HepG2 (cell line): Measurements from ENCODE around the gene UBAC1. TPM values are rescaled to one million over a fixed set of nuclear protein-coding genes. Genes with fewer than 3 reads are reported as not detected.

Experiments
- CAMTA2 ChIP-seq: sonication (generic); formaldehyde crosslinking; IDR thresholded peaks from 2 replicates; pipeline ENCODE4 v1.4.0; 2020; ENCODE audit warnings: mild to moderate bottlenecking, missing genetic modification reagents, borderline replicate concordance
- CEBPB ChIP-seq: IDR thresholded peaks from 2 replicates; pipeline ENCODE4 v1.6.1; 2011; ENCODE audit warnings: low read depth, low read length, improper control_type of control experiment, borderline replicate concordance
- CEBPG ChIP-seq: IDR thresholded peaks from 2 replicates; pipeline ENCODE4 v1.6.1; 2016
- FIP1L1 ChIP-seq: fragments of 200-400 bp; formaldehyde crosslinking; IDR thresholded peaks from 2 replicates; pipeline ENCODE4 v1.6.1; 2018; ENCODE audit warnings: low read depth, mild to moderate bottlenecking, low read length, moderate library complexity, borderline replicate concordance; ENCODE audit not compliant: insufficient read depth
- FLYWCH1 ChIP-seq: sonication (generic); formaldehyde crosslinking; IDR thresholded peaks from 2 replicates; pipeline ENCODE4 v1.8.1; 2023; ENCODE audit warnings: mild to moderate bottlenecking, missing genetic modification reagents
- FOSL1 ChIP-seq: sonication (generic); formaldehyde crosslinking; IDR thresholded peaks from 2 replicates; pipeline ENCODE4 v1.9.0; 2021; ENCODE audit warnings: missing genetic modification reagents, borderline replicate concordance
- GTF3A ChIP-seq: sonication (generic); formaldehyde crosslinking; conservative IDR thresholded peaks from 2 replicates; pipeline ENCODE4 v1.4.0; 2020; ENCODE audit warnings: mild to moderate bottlenecking, missing genetic modification reagents
- MTF1 ChIP-seq: sonication (generic); formaldehyde crosslinking; IDR thresholded peaks from 2 replicates; pipeline ENCODE4 v1.5.0; 2020; ENCODE audit warnings: missing genetic modification reagents
- PAX8 ChIP-seq: sonication (generic); formaldehyde crosslinking; IDR thresholded peaks from 2 replicates; pipeline ENCODE4 v1.8.0; 2022; ENCODE audit warnings: mild to moderate bottlenecking, missing genetic modification reagents, borderline replicate concordance
- RFX1 ChIP-seq: fragments of 450-650 bp; IDR thresholded peaks from 2 replicates; pipeline ENCODE4 v1.6.1; 2017
- SIN3B ChIP-seq: fragments of 150-350 bp; IDR thresholded peaks from 2 replicates; pipeline ENCODE4 v1.6.1; 2014; ENCODE audit warnings: low read length
- SRY ChIP-seq: sonication (generic); formaldehyde crosslinking; IDR thresholded peaks from 2 replicates; pipeline ENCODE4 v1.8.0; 2022; ENCODE audit warnings: mild to moderate bottlenecking, missing genetic modification reagents
- ZMAT3 ChIP-seq: sonication (generic); formaldehyde crosslinking; conservative IDR thresholded peaks from 2 replicates; pipeline ENCODE4 v1.7.0; 2021; ENCODE audit warnings: missing genetic modification reagents
- ZNF20 ChIP-seq: sonication (generic); formaldehyde crosslinking; IDR thresholded peaks from 2 replicates; pipeline ENCODE4 v1.4.0; 2020; ENCODE audit warnings: mild to moderate bottlenecking, moderate library complexity, missing genetic modification reagents
- ZNF605 ChIP-seq: sonication (generic); formaldehyde crosslinking; IDR thresholded peaks from 2 replicates; pipeline ENCODE4 v1.8.0; 2022; ENCODE audit warnings: mild to moderate bottlenecking, missing genetic modification reagents
- ZNF772 ChIP-seq: sonication (generic); formaldehyde crosslinking; IDR thresholded peaks from 2 replicates; pipeline ENCODE4 v1.5.0; 2020; ENCODE audit warnings: mild to moderate bottlenecking, missing genetic modification reagents
- polyA plus RNA-seq, 8 experiments: library from polyadenylated mRNA; depleted of rRNA in 3 of 8; stranded (reverse) in 7 of 8; unstranded in 1 of 8; fragments of >200 nt; fragmentation: Illumina TruSeq in 4 of 8; extraction: Trizol in 4 of 8; gene quantifications; 2 replicates each; pipeline versions ENCODE4 v1.2.1 to v1.2.3, GENCODE V29; 2011 to 2016; ENCODE audit warnings: low read depth in 4 of 8, missing spikeins in 1 of 8, mixed read lengths in 1 of 8; ENCODE audit not compliant: insufficient read depth in 1 of 8
- total RNA-seq, 5 experiments: library from RNA; depleted of rRNA; stranded (reverse); fragments of >200 nt; fragmentation: Illumina TruSeq; extraction: Trizol; gene quantifications; 2 replicates each; pipeline ENCODE4 v1.2.3, GENCODE V29; 2016; ENCODE audit warnings: low read depth in 1 of 5
- TF ChIP-seq, protein P1 (sequence below): sonication (generic); formaldehyde crosslinking; IDR thresholded peaks from 2 replicates; pipeline ENCODE4 v1.4.0; 2020; ENCODE audit warnings: mild to moderate bottlenecking, missing genetic modification reagents
- TF ChIP-seq, protein P2 (sequence below): sonication (generic); formaldehyde crosslinking; conservative IDR thresholded peaks from 2 replicates; pipeline ENCODE4 v1.4.0; 2020; ENCODE audit warnings: missing genetic modification reagents
- TF ChIP-seq, protein P3 (sequence below): sonication (generic); formaldehyde crosslinking; IDR thresholded peaks from 2 replicates; pipeline ENCODE4 v1.4.0; 2020; ENCODE audit warnings: missing genetic modification reagents
- TF ChIP-seq, protein P4 (sequence below): sonication (generic); formaldehyde crosslinking; IDR thresholded peaks from 2 replicates; pipeline ENCODE4 v1.4.0; 2020; ENCODE audit warnings: missing genetic modification reagents

UBAC1 gene
- total and polyA plus RNA-seq, 2 of the 13 experiments (the other 11 are each of a cell fraction or from before 2014, with no cell fraction given) = 32.2 to 34.1 TPM

DNA sequence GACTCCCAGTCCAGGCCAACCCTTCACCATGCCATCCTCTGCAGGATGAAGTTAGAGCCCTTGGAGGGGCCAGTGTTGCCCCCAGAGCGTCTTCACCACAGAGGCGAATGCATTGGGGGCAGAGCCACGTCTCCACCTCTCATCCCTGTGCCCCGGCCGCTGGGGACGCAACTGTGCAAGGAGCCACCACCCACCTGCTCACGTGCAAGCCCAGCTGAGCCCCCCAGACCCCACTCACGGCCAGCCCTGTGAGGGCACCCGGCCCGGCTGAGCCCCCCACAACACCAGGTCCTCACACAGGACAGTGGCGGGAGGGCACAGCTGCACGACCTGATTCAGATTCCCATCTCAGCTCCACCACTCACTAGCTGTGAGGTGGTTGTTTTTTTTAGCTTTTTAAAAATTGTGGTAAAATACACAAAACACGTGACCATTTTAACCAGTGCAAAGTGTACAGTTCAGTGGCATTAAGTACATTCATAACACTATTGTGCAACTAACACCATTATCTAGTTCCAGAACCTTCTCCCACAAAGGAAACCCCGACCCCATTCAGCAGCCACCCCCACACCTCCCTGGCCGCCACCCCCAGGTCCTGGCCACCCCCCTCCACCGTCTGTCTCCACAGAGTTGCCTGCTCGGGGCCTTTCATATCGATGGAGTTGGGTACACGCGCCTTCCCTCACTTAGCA is 33.5 kb upstream of the UBAC1 start (continued):
- TF ChIP-seq, protein P1, sequence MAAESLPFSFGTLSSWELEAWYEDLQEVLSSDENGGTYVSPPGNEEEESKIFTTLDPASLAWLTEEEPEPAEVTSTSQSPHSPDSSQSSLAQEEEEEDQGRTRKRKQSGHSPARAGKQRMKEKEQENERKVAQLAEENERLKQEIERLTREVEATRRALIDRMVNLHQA = no peak
- TF ChIP-seq FOSL1 (CRISPR knock-in tag) (no peak), RFX1 (no peak), SIN3B (no peak), ZMAT3 (CRISPR knock-in tag) (no peak; the same call in 1 of the 2 replicates), ZNF605 (CRISPR knock-in tag) (no peak), CAMTA2 (CRISPR knock-in tag) (0 out of 2 replicates have a peak, but pooled peaks have one; percentile 9), GTF3A (no peak), MTF1 (no peak), ZNF772 (no peak), CEBPG (CRISPR knock-in tag) (peak; percentile 76), FLYWCH1 (CRISPR knock-in tag) (no peak), PAX8 (CRISPR knock-in tag) (no peak), SRY (CRISPR knock-in tag) (no peak), CEBPB (peak; percentile 85), ZNF20 (CRISPR knock-in tag) (no peak), FIP1L1 (no peak)
- TF ChIP-seq, protein P2, sequence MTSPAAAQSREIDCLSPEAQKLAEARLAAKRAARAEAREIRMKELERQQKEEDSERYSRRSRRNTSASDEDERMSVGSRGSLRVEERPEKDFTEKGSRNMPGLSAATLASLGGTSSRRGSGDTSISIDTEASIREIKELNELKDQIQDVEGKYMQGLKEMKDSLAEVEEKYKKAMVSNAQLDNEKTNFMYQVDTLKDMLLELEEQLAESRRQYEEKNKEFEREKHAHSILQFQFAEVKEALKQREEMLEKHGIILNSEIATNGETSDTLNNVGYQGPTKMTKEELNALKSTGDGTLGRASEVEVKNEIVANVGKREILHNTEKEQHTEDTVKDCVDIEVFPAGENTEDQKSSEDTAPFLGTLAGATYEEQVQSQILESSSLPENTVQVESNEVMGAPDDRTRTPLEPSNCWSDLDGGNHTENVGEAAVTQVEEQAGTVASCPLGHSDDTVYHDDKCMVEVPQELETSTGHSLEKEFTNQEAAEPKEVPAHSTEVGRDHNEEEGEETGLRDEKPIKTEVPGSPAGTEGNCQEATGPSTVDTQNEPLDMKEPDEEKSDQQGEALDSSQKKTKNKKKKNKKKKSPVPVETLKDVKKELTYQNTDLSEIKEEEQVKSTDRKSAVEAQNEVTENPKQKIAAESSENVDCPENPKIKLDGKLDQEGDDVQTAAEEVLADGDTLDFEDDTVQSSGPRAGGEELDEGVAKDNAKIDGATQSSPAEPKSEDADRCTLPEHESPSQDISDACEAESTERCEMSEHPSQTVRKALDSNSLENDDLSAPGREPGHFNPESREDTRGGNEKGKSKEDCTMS = no peak
- TF ChIP-seq, protein P3, sequence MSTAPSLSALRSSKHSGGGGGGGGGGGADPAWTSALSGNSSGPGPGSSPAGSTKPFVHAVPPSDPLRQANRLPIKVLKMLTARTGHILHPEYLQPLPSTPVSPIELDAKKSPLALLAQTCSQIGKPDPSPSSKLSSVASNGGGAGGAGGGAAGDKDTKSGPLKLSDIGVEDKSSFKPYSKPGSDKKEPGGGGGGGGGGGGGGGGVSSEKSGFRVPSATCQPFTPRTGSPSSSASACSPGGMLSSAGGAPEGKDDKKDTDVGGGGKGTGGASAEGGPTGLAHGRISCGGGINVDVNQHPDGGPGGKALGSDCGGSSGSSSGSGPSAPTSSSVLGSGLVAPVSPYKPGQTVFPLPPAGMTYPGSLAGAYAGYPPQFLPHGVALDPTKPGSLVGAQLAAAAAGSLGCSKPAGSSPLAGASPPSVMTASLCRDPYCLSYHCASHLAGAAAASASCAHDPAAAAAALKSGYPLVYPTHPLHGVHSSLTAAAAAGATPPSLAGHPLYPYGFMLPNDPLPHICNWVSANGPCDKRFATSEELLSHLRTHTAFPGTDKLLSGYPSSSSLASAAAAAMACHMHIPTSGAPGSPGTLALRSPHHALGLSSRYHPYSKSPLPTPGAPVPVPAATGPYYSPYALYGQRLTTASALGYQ = no peak
- TF ChIP-seq, protein P4, sequence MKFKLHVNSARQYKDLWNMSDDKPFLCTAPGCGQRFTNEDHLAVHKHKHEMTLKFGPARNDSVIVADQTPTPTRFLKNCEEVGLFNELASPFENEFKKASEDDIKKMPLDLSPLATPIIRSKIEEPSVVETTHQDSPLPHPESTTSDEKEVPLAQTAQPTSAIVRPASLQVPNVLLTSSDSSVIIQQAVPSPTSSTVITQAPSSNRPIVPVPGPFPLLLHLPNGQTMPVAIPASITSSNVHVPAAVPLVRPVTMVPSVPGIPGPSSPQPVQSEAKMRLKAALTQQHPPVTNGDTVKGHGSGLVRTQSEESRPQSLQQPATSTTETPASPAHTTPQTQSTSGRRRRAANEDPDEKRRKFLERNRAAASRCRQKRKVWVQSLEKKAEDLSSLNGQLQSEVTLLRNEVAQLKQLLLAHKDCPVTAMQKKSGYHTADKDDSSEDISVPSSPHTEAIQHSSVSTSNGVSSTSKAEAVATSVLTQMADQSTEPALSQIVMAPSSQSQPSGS (CRISPR knock-in tag) = 0 out of 2 replicates have a peak, but pooled peaks have one; percentile 4
